Kidney (tissue), 14 donors: ENCODE measurements around the gene UST. TPM values are rescaled to one million over a fixed set of nuclear protein-coding genes. Genes with fewer than 3 reads are reported as not detected.

Experiments used
- DNase-seq, 5 donors: peaks; one replicate each; pipeline ENCODE4 v3.0.0-alpha.2; 2013 to 2020
- FAIRE-seq: peaks from 2 replicates; lab custom pipeline; 2012; peaks lifted over from hg19 to GRCh38; lab: Jason Lieb, UNC
- H3K27ac ChIP-seq, 2 donors: one replicate each; pipeline ENCODE4 v1.7.0; 2013; ENCODE audit warnings: low read depth in 2 of 2, low read length in 2 of 2, inconsistent platforms in 1 of 2
- H3K27me3 ChIP-seq: one replicate; pipeline ENCODE4 v1.7.1; 2013; ENCODE audit warnings: low read length, inconsistent platforms; ENCODE audit not compliant: control insufficient read depth, insufficient read depth
- H3K36me3 ChIP-seq, 3 donors: one replicate each; pipeline versions ENCODE4 v1.7.0 to v1.7.1; 2013; ENCODE audit warnings: low read length in 3 of 3, control low read depth in 1 of 3, inconsistent platforms in 1 of 3; ENCODE audit not compliant: insufficient read depth in 3 of 3, control insufficient read depth in 2 of 3
- H3K4me1 ChIP-seq, 3 donors: one replicate each; pipeline versions ENCODE4 v1.7.0 to v1.7.1; 2013; ENCODE audit warnings: low read length in 3 of 3, inconsistent platforms in 1 of 3, low read depth in 1 of 3; ENCODE audit not compliant: control insufficient read depth in 2 of 3, insufficient read depth in 2 of 3
- H3K4me3 ChIP-seq, 3 donors: one replicate each; pipeline versions ENCODE4 v1.7.0 to v1.8.1; 2013; ENCODE audit warnings: low read length in 3 of 3, control low read depth in 1 of 3, inconsistent platforms in 1 of 3
- H3K9ac ChIP-seq, 3 donors: one replicate each; pipeline versions ENCODE4 v1.7.0 to v1.7.1; 2013; ENCODE audit warnings: low read length in 3 of 3, control low read depth in 1 of 3, inconsistent platforms in 1 of 3
- H3K9me3 ChIP-seq, 3 donors: one replicate each; pipeline versions ENCODE4 v1.7.0 to v1.7.1; 2013; ENCODE audit warnings: low read length in 3 of 3, control low read depth in 1 of 3, inconsistent platforms in 1 of 3; ENCODE audit not compliant: control insufficient read depth in 2 of 3, insufficient read depth in 1 of 3
- CTCF ChIP-seq: IDR thresholded peaks from 3 replicates; pipeline ENCODE4 v1.5.1; 2012; ENCODE audit warnings: mild to moderate bottlenecking, moderate library complexity, borderline replicate concordance; ENCODE audit not compliant: insufficient read depth; ENCODE audit errors: extremely low read depth
- intact Hi-C: fragments of 100-400 bp; cut with DNase I; formaldehyde crosslinking; loops from one replicate; pipeline ENCODE4 v1.11.1; 2022
- polyA plus RNA-seq: library from polyadenylated mRNA; stranded (reverse); fragments of 350-450 nt; fragmentation: Illumina TruSeq; extraction: RNeasy Lipid Tissue Mini Kit (QIAGEN cat#74804); gene quantifications from one replicate; pipeline ENCODE4 v1.2.3, GENCODE V29; 2014; ENCODE audit warnings: low read depth, low replicate concordance; ENCODE audit not compliant: insufficient read depth
- total RNA-seq: library from RNA; stranded (reverse); fragmentation: NEBNext Ultra II Directional; extraction: Animal tissue kit (Norgen Biotek cat#: 25700); gene quantifications from one replicate; pipeline ENCODE4 v1.2.1, GENCODE V29; 2021
- donor health status: control.
- donor health status: control.
- donor health status: control.
- donor health status: control.
- donor health status: control.
- donor health status: DM: yes; HTN: yes; CAD: no.
- donor health status: Normal renal cell carcinoma (clear cell type).

Gene UST
- total and polyA plus RNA-seq, 2 donors from 2014 or later, result 3.2 to 4.2 TPM

DNA sequence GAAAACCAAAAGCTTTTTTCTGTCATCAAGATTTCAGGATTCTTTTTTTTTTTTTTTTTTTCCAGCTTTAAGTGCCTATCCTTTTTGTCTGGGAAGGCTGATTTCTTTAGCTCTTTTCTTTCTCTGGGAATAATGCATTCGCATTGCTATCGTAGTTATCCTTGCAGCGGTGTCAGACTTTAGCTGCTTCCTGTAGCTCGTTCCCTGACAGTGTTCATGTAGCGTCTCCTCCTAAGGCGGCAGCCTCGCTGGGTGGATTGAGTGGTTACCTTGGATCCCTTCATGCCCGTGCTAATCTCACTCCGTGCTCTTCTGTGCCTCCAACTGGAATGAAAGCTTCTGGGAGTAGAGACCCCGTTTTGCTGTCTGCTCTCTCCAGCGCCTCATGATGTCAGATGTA lies 43.1 kb downstream of the UST start:
- Histone ChIP-seq H3K27me3 (no peaks in the 10 kb centered on the region), H3K9ac (no peak overlapping the region), H3K36me3 (no peaks in the 10 kb centered on the region), H3K4me1 (peaks cover 0 to 3% (median 0%) of the 10 kb centered on the region in 3 donors), H3K9me3 (peaks cover 0 to 9% (median 0%) of the 10 kb centered on the region in 3 donors), H3K4me3 (no peak overlapping the region), H3K27ac (no peak overlapping the region)
- intact Hi-C loops, result no loop called here
- DNase-seq, result no peak
- FAIRE-seq, result no peak
- TF ChIP-seq CTCF, result no peak

DNA sequence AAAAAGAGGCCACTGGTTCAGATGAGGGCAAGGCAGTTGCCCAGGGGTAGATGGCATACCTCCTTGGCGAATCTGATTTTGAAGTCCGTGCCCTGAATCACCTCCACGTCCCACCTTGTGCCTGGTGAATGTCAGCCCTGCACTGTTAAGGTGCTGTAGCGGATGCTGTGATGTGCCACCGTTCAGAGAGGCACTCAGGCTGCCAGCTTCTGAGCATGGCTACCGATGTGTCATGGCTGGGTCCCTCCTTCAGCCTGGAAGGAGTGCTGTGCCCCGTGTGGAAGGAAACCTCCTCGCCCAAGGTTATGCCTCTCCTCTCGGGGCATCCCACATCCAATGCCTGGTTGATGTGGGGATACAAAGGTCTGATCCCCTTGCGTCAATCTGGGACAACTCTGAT lies 43.6 kb downstream of the UST start:
- TF ChIP-seq CTCF, result no peak
- intact Hi-C loops, result no loop called here
- no peak for DNase-seq
- peaks cover 0 to 9% (median 0%) of the 10 kb centered on the region in 3 donors for H3K9me3 ChIP-seq
- H3K9ac ChIP-seq, result no peak overlapping the region
- peaks cover 0 to 3% (median 0%) of the 10 kb centered on the region in 3 donors for H3K4me1 ChIP-seq
- FAIRE-seq, result no peak
- H3K4me3 ChIP-seq, result no peak overlapping the region
- H3K27me3 ChIP-seq, result no peaks in the 10 kb centered on the region
- no peaks in the 10 kb centered on the region for H3K36me3 ChIP-seq
- no peak overlapping the region for H3K27ac ChIP-seq

DNA sequence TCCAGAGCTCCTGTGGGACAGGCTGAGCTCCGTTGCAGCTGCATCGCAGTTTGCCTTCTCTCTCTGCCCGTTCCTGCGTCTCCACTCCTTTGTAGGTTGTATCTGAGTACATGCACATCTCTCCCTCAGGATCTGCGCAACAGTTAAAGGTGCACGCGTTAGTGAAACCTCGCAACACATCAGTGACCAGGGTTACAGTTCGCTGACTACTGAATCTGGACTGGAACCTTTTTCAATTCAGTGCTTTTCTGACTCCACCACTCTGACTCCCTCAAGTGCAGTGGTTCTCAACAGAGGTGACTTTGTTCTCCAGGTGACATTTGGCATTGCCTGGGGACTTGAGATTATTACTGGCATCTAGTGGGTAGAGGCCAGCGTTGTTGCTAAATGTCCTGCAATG lies 44.0 kb downstream of the UST start:
- Histone ChIP-seq H3K27ac (no peak overlapping the region), H3K27me3 (no peaks in the 10 kb centered on the region), H3K9me3 (peaks cover 0 to 9% (median 0%) of the 10 kb centered on the region in 3 donors), H3K4me3 (no peak overlapping the region), H3K36me3 (no peaks in the 10 kb centered on the region), H3K4me1 (peaks cover 0 to 3% (median 0%) of the 10 kb centered on the region in 3 donors), H3K9ac (no peak overlapping the region)
- intact Hi-C loops, result no loop called here
- no peak for TF ChIP-seq CTCF
- peak in 2 of 5 donors; percentile 45 to 46 for DNase-seq
- no peak for FAIRE-seq

DNA sequence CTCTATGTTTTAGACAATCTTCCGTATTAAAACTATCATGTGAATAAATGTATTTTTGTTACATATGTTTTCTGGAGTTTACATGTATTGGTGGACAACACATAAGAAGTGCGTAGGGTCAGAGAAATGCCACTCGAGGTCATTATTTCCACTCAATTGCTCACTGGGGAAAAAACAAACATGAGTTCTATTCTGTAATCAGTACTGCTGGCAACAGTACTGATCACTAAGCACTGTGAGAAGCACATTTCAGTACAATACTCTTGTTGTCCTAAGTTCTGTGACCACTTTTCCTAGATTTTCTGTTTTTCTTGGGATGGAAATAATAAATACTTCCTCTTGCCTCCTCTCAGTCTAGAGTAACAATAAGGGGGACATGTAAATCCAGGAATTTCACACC lies 44.5 kb downstream of the UST start:
- Histone ChIP-seq H3K4me3 (no peak overlapping the region), H3K9ac (no peak overlapping the region), H3K36me3 (no peaks in the 10 kb centered on the region), H3K9me3 (peaks cover 0 to 9% (median 0%) of the 10 kb centered on the region in 3 donors), H3K27ac (no peak overlapping the region), H3K27me3 (no peaks in the 10 kb centered on the region), H3K4me1 (peaks cover 0 to 3% (median 0%) of the 10 kb centered on the region in 3 donors)
- DNase-seq, result no peak
- no peak for FAIRE-seq
- no peak for TF ChIP-seq CTCF
- intact Hi-C loops, result no loop called here
